H1 (cell line): ENCODE data around the gene STPG1.

Source experiments
- CBX5 ChIP-seq: fragments of 300-800, 300-1000 bp; sonication (generic); IDR thresholded peaks from 2 replicates; pipeline ENCODE4 v1.7.1; 2016; ENCODE audit warnings: antibody characterized with exemption, low read length, low read depth
- CHD2 ChIP-seq: IDR thresholded peaks from 2 replicates; pipeline ENCODE4 v1.6.1; 2012; ENCODE audit warnings: low read length, improper control_type of control experiment
- EGR1 ChIP-seq: IDR thresholded peaks from 2 replicates; pipeline ENCODE4 v1.6.1; 2011; ENCODE audit warnings: low read depth, low read length, borderline replicate concordance
- EP300 ChIP-seq, 2 experiments: IDR thresholded peaks; 1 replicate in 1 of 2; 2 replicates in 1 of 2; pipeline ENCODE4 v1.6.1; 2011 to 2012; ENCODE audit warnings: low read depth in 2 of 2, low read length in 2 of 2, mild to moderate bottlenecking in 2 of 2, borderline replicate concordance in 1 of 2, inconsistent platforms in 1 of 2, moderate library complexity in 1 of 2
- GABPA ChIP-seq: IDR thresholded peaks from 2 replicates; pipeline ENCODE4 v1.6.1; 2011; ENCODE audit warnings: mild to moderate bottlenecking, low read length, moderate library complexity, borderline replicate concordance; ENCODE audit not compliant: insufficient read depth
- JUND ChIP-seq: IDR thresholded peaks from 2 replicates; pipeline ENCODE4 v1.6.1; 2011; ENCODE audit warnings: mild to moderate bottlenecking, improper control_type of control experiment, low read length
- POLR2A ChIP-seq, 2 experiments: IDR thresholded peaks; 1 replicate in 1 of 2; 2 replicates in 1 of 2; pipeline ENCODE4 v1.6.1; 2011; ENCODE audit warnings: low read depth in 2 of 2, low read length in 2 of 2, mild to moderate bottlenecking in 2 of 2; ENCODE audit errors: control extremely low read depth in 1 of 2
- POLR2AphosphoS5 ChIP-seq: IDR thresholded peaks from 2 replicates; pipeline ENCODE4 v1.6.1; 2011; ENCODE audit warnings: low read depth, low read length
- SIN3A ChIP-seq, 2 experiments: IDR thresholded peaks in 1 of 2; conservative IDR thresholded peaks in 1 of 2; 2 replicates each; pipeline ENCODE4 v1.6.1; 2011 to 2012; ENCODE audit warnings: low read length in 2 of 2, improper control_type of control experiment in 1 of 2, low read depth in 1 of 2, mild to moderate bottlenecking in 1 of 2
- TF ChIP-seq, protein P1 (sequence below), 3 experiments: IDR thresholded peaks; 1 replicate in 2 of 3; 2 replicates in 1 of 3; pipeline versions ENCODE4 v1.5.1 to v1.6.1; 2011; ENCODE audit warnings: low read length in 3 of 3, mild to moderate bottlenecking in 3 of 3, inconsistent platforms in 2 of 3, low read depth in 1 of 3, moderate library complexity in 1 of 3; ENCODE audit not compliant: insufficient read depth in 1 of 3; ENCODE audit errors: control extremely low read depth in 1 of 3
- TF ChIP-seq, protein P2 (sequence below): IDR thresholded peaks from 2 replicates; pipeline ENCODE4 v1.6.1; 2012; ENCODE audit warnings: inconsistent platforms

DNA sequence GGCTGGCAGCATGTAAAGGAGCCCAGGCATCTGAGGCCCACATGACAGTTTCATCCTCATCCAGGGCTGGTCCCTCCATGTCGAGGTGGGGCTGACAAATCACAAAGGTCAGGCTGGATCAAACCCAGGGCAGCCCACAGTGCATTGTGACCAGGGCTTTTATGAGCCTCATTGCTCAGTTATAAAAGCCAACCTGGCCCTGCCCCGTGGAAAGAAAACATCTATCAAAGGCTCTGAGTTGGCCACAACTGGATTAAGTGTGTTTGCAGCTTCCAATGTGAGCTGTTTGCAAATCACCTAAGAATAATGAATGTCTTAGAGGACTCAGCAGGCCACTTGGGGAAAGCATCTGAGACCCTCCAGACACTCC lies 49.0 kb downstream of the STPG1 start:
- TF ChIP-seq, protein P1, sequence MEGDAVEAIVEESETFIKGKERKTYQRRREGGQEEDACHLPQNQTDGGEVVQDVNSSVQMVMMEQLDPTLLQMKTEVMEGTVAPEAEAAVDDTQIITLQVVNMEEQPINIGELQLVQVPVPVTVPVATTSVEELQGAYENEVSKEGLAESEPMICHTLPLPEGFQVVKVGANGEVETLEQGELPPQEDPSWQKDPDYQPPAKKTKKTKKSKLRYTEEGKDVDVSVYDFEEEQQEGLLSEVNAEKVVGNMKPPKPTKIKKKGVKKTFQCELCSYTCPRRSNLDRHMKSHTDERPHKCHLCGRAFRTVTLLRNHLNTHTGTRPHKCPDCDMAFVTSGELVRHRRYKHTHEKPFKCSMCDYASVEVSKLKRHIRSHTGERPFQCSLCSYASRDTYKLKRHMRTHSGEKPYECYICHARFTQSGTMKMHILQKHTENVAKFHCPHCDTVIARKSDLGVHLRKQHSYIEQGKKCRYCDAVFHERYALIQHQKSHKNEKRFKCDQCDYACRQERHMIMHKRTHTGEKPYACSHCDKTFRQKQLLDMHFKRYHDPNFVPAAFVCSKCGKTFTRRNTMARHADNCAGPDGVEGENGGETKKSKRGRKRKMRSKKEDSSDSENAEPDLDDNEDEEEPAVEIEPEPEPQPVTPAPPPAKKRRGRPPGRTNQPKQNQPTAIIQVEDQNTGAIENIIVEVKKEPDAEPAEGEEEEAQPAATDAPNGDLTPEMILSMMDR (IDR thresholded peaks at IDR 0.05; ENCODE audit: control extremely low read depth in 1 of 3, insufficient read depth in 1 of 3, low read depth in 1 of 3, low read length in 3 of 3) = no peak
- TF ChIP-seq, protein P2, sequence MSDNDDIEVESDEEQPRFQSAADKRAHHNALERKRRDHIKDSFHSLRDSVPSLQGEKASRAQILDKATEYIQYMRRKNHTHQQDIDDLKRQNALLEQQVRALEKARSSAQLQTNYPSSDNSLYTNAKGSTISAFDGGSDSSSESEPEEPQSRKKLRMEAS = no peak
- TF ChIP-seq POLR2AphosphoS5 (no peak), GABPA (no peak), CHD2 (no peak), EP300 (IDR thresholded peaks at IDR 0.05; ENCODE audit: borderline replicate concordance in 1 of 2, low read depth in 2 of 2, low read length in 2 of 2) (no peak), EGR1 (no peak), SIN3A (conservative IDR thresholded peaks at IDR 0.05 in 1 of 2, IDR thresholded peaks at IDR 0.05 in 1 of 2; ENCODE audit: low read depth in 1 of 2, low read length in 2 of 2) (no peak), JUND (no peak), CBX5 (no peak), POLR2A (IDR thresholded peaks at IDR 0.05; ENCODE audit: control extremely low read depth in 1 of 2, low read depth in 2 of 2, low read length in 2 of 2) (no peak)
